Spleen (tissue), 7 donors: ENCODE results near the gene ATAD5.

Experiments used
- CTCF ChIP-seq, 11 experiments: fragments of 200-600 bp in 7 of 11; fragments of 450-650 bp in 4 of 11; sonication (generic) in 4 of 11; IDR thresholded peaks in 8 of 11; conservative IDR thresholded peaks in 3 of 11; 1 replicate in 7 of 11; 2 replicates in 4 of 11; pipeline versions ENCODE4 v1.4.0 to v1.8.0; 2016 to 2021; ENCODE audit warnings: antibody characterized with exemption in 11 of 11, inconsistent platforms in 4 of 11, mild to moderate bottlenecking in 1 of 11
- POLR2A ChIP-seq, 3 donors: fragments of 450-650 bp; IDR thresholded peaks; one replicate each; pipeline ENCODE4 v1.5.1; 2017; ENCODE audit warnings: antibody characterized with exemption in 3 of 3, mild to moderate bottlenecking in 1 of 3
- donor health status: DM: no; HTN: no; CAD: no; lungs with moderate emphysema.
- donor health status: DM: no; HTN: no; CAD: no.
- donor health status: DM: no; HTN: no; CAD: no.

GRCh38 chr17:30917050-30917449, 85.3 kb downstream of the ATAD5 start:
- TF ChIP-seq CTCF (IDR thresholded peaks at IDR 0.05 in 8 of 11, conservative IDR thresholded peaks at IDR 0.05 in 3 of 11): no peak
- TF ChIP-seq POLR2A (IDR thresholded peaks at IDR 0.05): no peak
